ENCODE data around the gene EPOP.

Gene EPOP

GRCh38 chr17:38710604-38710962, 35.8 kb upstream of the EPOP start:
- DNase-seq (ENCODE audit: low read depth) = no peak
- TF ChIP-seq, protein P1, sequence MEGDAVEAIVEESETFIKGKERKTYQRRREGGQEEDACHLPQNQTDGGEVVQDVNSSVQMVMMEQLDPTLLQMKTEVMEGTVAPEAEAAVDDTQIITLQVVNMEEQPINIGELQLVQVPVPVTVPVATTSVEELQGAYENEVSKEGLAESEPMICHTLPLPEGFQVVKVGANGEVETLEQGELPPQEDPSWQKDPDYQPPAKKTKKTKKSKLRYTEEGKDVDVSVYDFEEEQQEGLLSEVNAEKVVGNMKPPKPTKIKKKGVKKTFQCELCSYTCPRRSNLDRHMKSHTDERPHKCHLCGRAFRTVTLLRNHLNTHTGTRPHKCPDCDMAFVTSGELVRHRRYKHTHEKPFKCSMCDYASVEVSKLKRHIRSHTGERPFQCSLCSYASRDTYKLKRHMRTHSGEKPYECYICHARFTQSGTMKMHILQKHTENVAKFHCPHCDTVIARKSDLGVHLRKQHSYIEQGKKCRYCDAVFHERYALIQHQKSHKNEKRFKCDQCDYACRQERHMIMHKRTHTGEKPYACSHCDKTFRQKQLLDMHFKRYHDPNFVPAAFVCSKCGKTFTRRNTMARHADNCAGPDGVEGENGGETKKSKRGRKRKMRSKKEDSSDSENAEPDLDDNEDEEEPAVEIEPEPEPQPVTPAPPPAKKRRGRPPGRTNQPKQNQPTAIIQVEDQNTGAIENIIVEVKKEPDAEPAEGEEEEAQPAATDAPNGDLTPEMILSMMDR (IDR thresholded peaks at IDR 0.05; ENCODE audit: control insufficient read depth, extremely low read depth, insufficient read depth) = no peak
- no peak overlapping the region for H3K4me3 ChIP-seq (ENCODE audit: low read depth, low read length)

- DNase-seq (ENCODE audit: low read depth) = no peak
- no peak overlapping the region for H3K4me3 ChIP-seq (ENCODE audit: low read depth, low read length)
- TF ChIP-seq, protein P1 (IDR thresholded peaks at IDR 0.05; ENCODE audit: control insufficient read depth, extremely low read depth, insufficient read depth) = no peak
Measured at GRCh38 chr17:38709864-38710603, 35.3 kb upstream of the EPOP start.

GRCh38 chr17:38709104-38709820, 34.5 kb upstream of the EPOP start:
- TF ChIP-seq, protein P1 (IDR thresholded peaks at IDR 0.05; ENCODE audit: control insufficient read depth, extremely low read depth, insufficient read depth) = no peak
- no peak for DNase-seq (ENCODE audit: low read depth)
- no peak overlapping the region for H3K4me3 ChIP-seq (ENCODE audit: low read depth, low read length)

DNA sequence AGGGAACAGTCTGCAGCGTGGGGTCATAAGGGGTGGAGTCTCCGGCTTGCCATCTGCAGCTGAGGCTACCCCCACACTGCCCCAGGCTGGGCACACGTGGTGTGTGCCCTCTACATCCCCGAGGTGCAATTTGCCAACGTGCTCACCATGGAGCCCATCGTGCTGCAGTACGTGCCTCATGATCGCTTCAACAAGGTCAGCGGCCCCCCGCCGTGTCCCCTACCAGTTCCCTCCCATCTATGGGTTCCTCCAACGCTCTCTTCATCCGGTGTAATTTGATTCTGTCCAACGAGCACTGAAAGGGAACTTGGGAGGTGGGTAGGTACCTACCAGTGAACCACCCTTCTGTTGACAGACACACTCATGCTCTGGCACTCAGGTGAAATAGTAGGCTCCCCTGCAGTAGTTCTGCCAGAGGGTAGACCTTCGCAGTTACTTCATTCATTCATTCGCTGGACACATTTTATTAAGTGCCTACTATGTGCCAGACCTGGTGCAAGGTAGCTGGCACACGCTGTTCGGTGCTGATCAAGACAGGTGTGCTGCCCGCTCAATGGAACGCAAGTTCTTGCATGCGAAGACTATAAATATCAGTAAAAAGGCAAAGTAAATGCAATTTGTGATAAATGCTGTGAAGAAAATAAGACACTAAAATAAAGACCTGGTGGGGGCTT, 33.1 kb upstream of the EPOP start:
- H3K4me3 ChIP-seq (ENCODE audit: low read depth, low read length) = no peak overlapping the region
- TF ChIP-seq, protein P1 (IDR thresholded peaks at IDR 0.05; ENCODE audit: control insufficient read depth, extremely low read depth, insufficient read depth) = no peak

GRCh38 chr17:38706505-38707216, 31.9 kb upstream of the EPOP start:
- peak overlapping the region; percentile 84 for H3K4me3 ChIP-seq (ENCODE audit: low read depth, low read length)
- TF ChIP-seq, protein P1 (IDR thresholded peaks at IDR 0.05; ENCODE audit: control insufficient read depth, extremely low read depth, insufficient read depth) = no peak
- no peak for DNase-seq (ENCODE audit: low read depth)

More for the DNA sequence above, 33.1 kb upstream of the EPOP start:
- DNase-seq (ENCODE audit: low read depth) = no peak

DNA sequence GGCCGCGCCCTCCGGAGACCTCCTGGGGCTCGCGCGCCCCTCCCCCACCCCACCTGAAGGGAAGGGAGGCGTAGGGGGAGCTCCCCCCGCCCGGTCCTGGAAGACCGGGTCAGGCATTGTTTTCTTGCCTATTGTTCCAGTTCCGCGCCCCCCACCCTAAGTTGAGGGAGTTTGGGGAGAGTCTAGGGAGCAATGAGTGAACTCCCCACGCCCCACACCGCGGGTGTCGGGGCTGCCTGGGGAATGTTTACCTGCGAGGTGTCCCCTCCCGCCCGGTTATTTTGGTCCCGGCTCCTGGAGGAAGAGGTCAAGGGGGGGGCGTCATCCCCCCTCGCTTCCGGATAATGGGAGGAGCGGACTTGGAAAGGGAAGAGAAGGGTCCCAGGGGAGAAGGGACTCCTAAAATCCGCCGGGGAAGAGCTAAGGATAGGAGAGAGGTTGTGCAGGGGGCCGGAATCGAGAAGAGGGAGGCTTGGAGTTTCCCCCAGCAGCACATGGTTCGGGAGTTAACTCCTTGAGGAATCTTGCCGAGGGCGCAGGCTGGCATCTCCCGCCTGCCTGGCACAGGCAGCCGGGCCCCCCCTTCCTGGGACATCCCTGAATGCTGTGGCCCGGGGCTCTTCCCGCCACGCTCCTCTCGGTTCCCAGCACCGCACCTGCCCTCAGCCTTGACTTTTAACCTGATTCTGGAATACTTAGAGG, 31.2 kb upstream of the EPOP start:
- peak overlapping the region; percentile 84 for H3K4me3 ChIP-seq (ENCODE audit: low read depth, low read length)
- DNase-seq (ENCODE audit: low read depth) = no peak
- TF ChIP-seq, protein P1 (IDR thresholded peaks at IDR 0.05; ENCODE audit: control insufficient read depth, extremely low read depth, insufficient read depth) = no peak
